A549 (cell line): ENCODE measurements around the gene ZNF699. TPM values are rescaled to one million over a fixed set of nuclear protein-coding genes. Genes with fewer than 3 reads are reported as not detected.

Experiments
- ATAC-seq, 2 experiments: fragments of 200-7000 bp in 1 of 2; fragments of >200 bp in 1 of 2; cut with Nextera tagmentation in 1 of 2; cut with Tn5 transposase in 1 of 2; 3 replicates each; pipeline versions ENCODE4 v1.8.0 to v1.9.1; 2018 to 2020; ENCODE audit warnings: mild to moderate bottlenecking in 1 of 2, moderate library complexity in 1 of 2
- CTCF ChIA-PET: fragments of 300-600 bp; sonication (Branson Sonifier 250); formaldehyde crosslinking; extraction: SDS; loops from one replicate; lab custom pipeline; 2021; ENCODE audit warnings: antibody characterized with exemption, inconsistent platforms; lab: Yijun Ruan, JAX
- POLR2A ChIA-PET: fragments of 350-600 bp; formaldehyde crosslinking; extraction: SDS; loops from one replicate; lab custom pipeline; 2021; ENCODE audit warnings: antibody characterized with exemption, inconsistent platforms; lab: Yijun Ruan, JAX
- DNase-seq, 2 experiments: peaks; one replicate each; pipeline versions ENCODE4 v3.0.0 to v3.0.0-alpha.2; 2011 to 2016; ENCODE audit warnings: low read depth in 1 of 2, low spot score in 1 of 2
- FAIRE-seq: peaks from 2 replicates; lab custom pipeline; 2011; peaks lifted over from hg19 to GRCh38; lab: Jason Lieb, UNC
- H3K27ac ChIP-seq, 2 experiments: fragments of >200 bp; sonication (Bioruptor Twin); formaldehyde crosslinking; 3 replicates each; pipeline ENCODE4 v1.5.1; 2016 to 2017
- H3K4me1 ChIP-seq: fragments of >200 bp; sonication (Bioruptor Twin); formaldehyde crosslinking; 3 replicates; pipeline ENCODE4 v1.6.1; 2016
- H3K4me2 ChIP-seq: fragments of >200 bp; sonication (Bioruptor Twin); formaldehyde crosslinking; 3 replicates; pipeline ENCODE4 v1.6.1; 2016
- H3K4me3 ChIP-seq: fragments of >200 bp; sonication (Bioruptor Twin); formaldehyde crosslinking; 3 replicates; pipeline ENCODE4 v1.5.1; 2016
- H3K9me3 ChIP-seq: fragments of >200 bp; sonication (Bioruptor Twin); formaldehyde crosslinking; 3 replicates; pipeline ENCODE4 v1.6.1; 2016
- ATOH8 ChIP-seq: fragments of 250-450 bp; sonication (Bioruptor Pico); IDR thresholded peaks from 2 replicates; pipeline ENCODE4 v1.5.0; 2020; ENCODE audit warnings: low read depth, mild to moderate bottlenecking, moderate library complexity
- CBX2 ChIP-seq: fragments of 200-600 bp; sonication (generic); IDR thresholded peaks from 2 replicates; pipeline ENCODE4 v1.6.1; 2016; ENCODE audit warnings: low read depth, mild to moderate bottlenecking, borderline replicate concordance
- FOSB ChIP-seq: fragments of 250-450 bp; sonication (Bioruptor Pico); IDR thresholded peaks from 2 replicates; pipeline ENCODE4 v1.5.0; 2020; ENCODE audit warnings: mild to moderate bottlenecking, moderate library complexity
- FOSL2 ChIP-seq, 2 experiments: fragments of 450-650 bp in 1 of 2; fragments of >200 bp in 1 of 2; sonication (Bioruptor Twin) in 1 of 2; formaldehyde crosslinking; IDR thresholded peaks; 2 replicates each; pipeline versions ENCODE4 v1.5.0 to v1.6.1; 2016 to 2020; ENCODE audit warnings: mild to moderate bottlenecking in 1 of 2, moderate library complexity in 1 of 2
- HOXB13 ChIP-seq: fragments of 250-450 bp; sonication (Bioruptor Pico); IDR thresholded peaks from 2 replicates; pipeline ENCODE4 v1.5.0; 2020; ENCODE audit warnings: low read depth, mild to moderate bottlenecking, moderate library complexity
- HOXB5 ChIP-seq: fragments of 250-450 bp; sonication (Bioruptor Pico); IDR thresholded peaks from 2 replicates; pipeline ENCODE4 v1.5.0; 2020; ENCODE audit warnings: mild to moderate bottlenecking, moderate library complexity
- JUN ChIP-seq, 2 experiments: fragments of >200 bp; sonication (Bioruptor Twin); formaldehyde crosslinking; IDR thresholded peaks; 2 replicates in 1 of 2; 3 replicates in 1 of 2; pipeline ENCODE4 v1.6.1; 2016 to 2017
- JUNB ChIP-seq: fragments of >200 bp; sonication (Bioruptor Twin); formaldehyde crosslinking; IDR thresholded peaks from 2 replicates; pipeline ENCODE4 v1.6.1; 2016
- MAFK ChIP-seq: fragments of 450-650 bp; IDR thresholded peaks from 2 replicates; pipeline ENCODE4 v1.6.1; 2014; ENCODE audit not compliant: partially characterized antibody
- MAZ ChIP-seq: fragments of 150-350 bp; IDR thresholded peaks from 2 replicates; pipeline ENCODE4 v1.6.1; 2014; ENCODE audit warnings: antibody characterized with exemption, low read depth, low read length, borderline replicate concordance
- MYC ChIP-seq: IDR thresholded peaks from 2 replicates; pipeline ENCODE4 v1.6.1; 2012; ENCODE audit warnings: mild to moderate bottlenecking, inconsistent platforms, low read length, improper control_type of control experiment, borderline replicate concordance
- NR3C1 ChIP-seq: fragments of >200 bp; sonication (Bioruptor Twin); formaldehyde crosslinking; IDR thresholded peaks from 3 replicates; pipeline ENCODE4 v1.6.1; 2017
- RFX5 ChIP-seq: fragments of 450-650 bp; IDR thresholded peaks from 2 replicates; pipeline ENCODE4 v1.7.1; 2014; ENCODE audit warnings: antibody characterized with exemption, mild to moderate bottlenecking, moderate library complexity
- RNF2 ChIP-seq: fragments of 200-600 bp; sonication (generic); IDR thresholded peaks from 2 replicates; pipeline ENCODE4 v1.6.1; 2016; ENCODE audit warnings: low read depth, mild to moderate bottlenecking, antibody characterized with exemption, moderate library complexity, borderline replicate concordance
- SREBF2 ChIP-seq: fragments of 450-650 bp; IDR thresholded peaks from 2 replicates; pipeline ENCODE4 v1.6.1; 2014; ENCODE audit warnings: mild to moderate bottlenecking, moderate library complexity
- ZNF302 ChIP-seq: fragments of 250-450 bp; sonication (Bioruptor Pico); IDR thresholded peaks from 2 replicates; pipeline ENCODE4 v1.9.0; 2021; ENCODE audit warnings: inconsistent platforms, mild to moderate bottlenecking, moderate library complexity
- ZSCAN20 ChIP-seq: fragments of 250-450 bp; sonication (Bioruptor Pico); IDR thresholded peaks from 2 replicates; pipeline ENCODE4 v1.8.0; 2022; ENCODE audit warnings: mild to moderate bottlenecking, moderate library complexity
- WGBS: methylation state at CpG from one replicate; pipeline ENCODE4 v1.1.6; 2017; ENCODE audit errors: missing lambda C conversion rate; 5-methylcytosine and 5-hydroxymethylcytosine counted together
- polyA plus RNA-seq, 4 experiments: library from polyadenylated mRNA; depleted of rRNA in 3 of 4; stranded (reverse); fragments of >200 nt; fragmentation: RNase III in 1 of 4; extraction: RNeasy Plus Mini Kit Qiagen cat#74134 plus additional on column Dnase treatment in 1 of 4; gene quantifications; 2 replicates in 3 of 4; 3 replicates in 1 of 4; pipeline ENCODE4 v1.2.3, GENCODE V29; 2011 to 2017
- TF ChIP-seq, protein P1 (sequence below): fragments of 250-450 bp; sonication (Bioruptor Pico); IDR thresholded peaks from 2 replicates; pipeline ENCODE4 v1.5.0; 2021; ENCODE audit warnings: mild to moderate bottlenecking, moderate library complexity, borderline replicate concordance
- TF ChIP-seq, protein P2 (sequence below): fragments of 450-650 bp; IDR thresholded peaks from 2 replicates; pipeline ENCODE4 v1.6.1; 2014; ENCODE audit warnings: antibody characterized with exemption
- TF ChIP-seq, protein P3 (sequence below): IDR thresholded peaks from 2 replicates; pipeline ENCODE4 v1.6.1; 2012; ENCODE audit warnings: low read depth, borderline replicate concordance
- TF ChIP-seq, protein P4 (sequence below): fragments of 150-350 bp; IDR thresholded peaks from 2 replicates; pipeline ENCODE4 v1.6.1; 2014; ENCODE audit warnings: low read depth, mild to moderate bottlenecking, low read length
- TF ChIP-seq, protein P5 (sequence below): fragments of 200-600 bp; sonication (generic); IDR thresholded peaks from 2 replicates; pipeline ENCODE4 v1.6.1; 2016; ENCODE audit warnings: antibody characterized with exemption, mild to moderate bottlenecking, moderate library complexity
- TF ChIP-seq, protein P6 (sequence below): fragments of >200 bp; sonication (Bioruptor Twin); formaldehyde crosslinking; IDR thresholded peaks from 3 replicates; pipeline ENCODE4 v1.6.1; 2016

Gene ZNF699
- polyA plus RNA-seq, 2 of the 4 experiments (the other 2 are of a cell fraction): 1.1 to 1.6 TPM

GRCh38 chr19:9306443-9306842, 3.2 kb downstream of the ZNF699 start:
- no peak overlapping the region for H3K27ac ChIP-seq
- no peak overlapping the region for H3K4me2 ChIP-seq
- 92% methylated on average over 1 of the region's 1 CpG for WGBS
- FAIRE-seq (no peak), DNase-seq (no peak), ATAC-seq (no peak)
- TF ChIP-seq ATOH8: no peak
- TF ChIP-seq FOSL2 (IDR thresholded peaks at IDR 0.05): no peak
- no peak for TF ChIP-seq FOSL2 (CRISPR knock-in tag; IDR thresholded peaks at IDR 0.05)
- TF ChIP-seq RNF2: no peak
- TF ChIP-seq NR3C1: no peak
- TF ChIP-seq FOSB: no peak
- no peak for TF ChIP-seq ZSCAN20 (CRISPR knock-in tag)
- no peak for TF ChIP-seq JUN (IDR thresholded peaks at IDR 0.05)
- TF ChIP-seq, protein P1, sequence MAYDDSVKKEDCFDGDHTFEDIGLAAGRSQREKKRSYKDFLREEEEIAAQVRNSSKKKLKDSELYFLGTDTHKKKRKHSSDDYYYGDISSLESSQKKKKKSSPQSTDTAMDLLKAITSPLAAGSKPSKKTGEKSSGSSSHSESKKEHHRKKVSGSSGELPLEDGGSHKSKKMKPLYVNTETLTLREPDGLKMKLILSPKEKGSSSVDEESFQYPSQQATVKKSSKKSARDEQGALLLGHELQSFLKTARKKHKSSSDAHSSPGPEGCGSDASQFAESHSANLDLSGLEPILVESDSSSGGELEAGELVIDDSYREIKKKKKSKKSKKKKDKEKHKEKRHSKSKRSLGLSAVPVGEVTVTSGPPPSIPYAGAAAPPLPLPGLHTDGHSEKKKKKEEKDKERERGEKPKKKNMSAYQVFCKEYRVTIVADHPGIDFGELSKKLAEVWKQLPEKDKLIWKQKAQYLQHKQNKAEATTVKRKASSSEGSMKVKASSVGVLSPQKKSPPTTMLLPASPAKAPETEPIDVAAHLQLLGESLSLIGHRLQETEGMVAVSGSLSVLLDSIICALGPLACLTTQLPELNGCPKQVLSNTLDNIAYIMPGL (CRISPR knock-in tag): no peak
- no peak for TF ChIP-seq RFX5
- TF ChIP-seq CBX2: no peak
- TF ChIP-seq, protein P2, sequence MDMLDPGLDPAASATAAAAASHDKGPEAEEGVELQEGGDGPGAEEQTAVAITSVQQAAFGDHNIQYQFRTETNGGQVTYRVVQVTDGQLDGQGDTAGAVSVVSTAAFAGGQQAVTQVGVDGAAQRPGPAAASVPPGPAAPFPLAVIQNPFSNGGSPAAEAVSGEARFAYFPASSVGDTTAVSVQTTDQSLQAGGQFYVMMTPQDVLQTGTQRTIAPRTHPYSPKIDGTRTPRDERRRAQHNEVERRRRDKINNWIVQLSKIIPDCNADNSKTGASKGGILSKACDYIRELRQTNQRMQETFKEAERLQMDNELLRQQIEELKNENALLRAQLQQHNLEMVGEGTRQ: no peak
- TF ChIP-seq MAZ: no peak
- TF ChIP-seq, protein P3, sequence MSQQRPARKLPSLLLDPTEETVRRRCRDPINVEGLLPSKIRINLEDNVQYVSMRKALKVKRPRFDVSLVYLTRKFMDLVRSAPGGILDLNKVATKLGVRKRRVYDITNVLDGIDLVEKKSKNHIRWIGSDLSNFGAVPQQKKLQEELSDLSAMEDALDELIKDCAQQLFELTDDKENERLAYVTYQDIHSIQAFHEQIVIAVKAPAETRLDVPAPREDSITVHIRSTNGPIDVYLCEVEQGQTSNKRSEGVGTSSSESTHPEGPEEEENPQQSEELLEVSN: no peak
- TF ChIP-seq HOXB5 (CRISPR knock-in tag): no peak
- ChIA-PET POLR2A (no interaction called here), CTCF (interaction anchor here (0.5 kb wide), 1 partner anchor 63 kb away, joined by 3 read pairs; no protein-coding TSS in a partner anchor)
- no peaks in the 10 kb centered on the region for H3K4me1 ChIP-seq
- peaks cover 28% of the 10 kb centered on the region for H3K9me3 ChIP-seq
- no peak overlapping the region for H3K4me3 ChIP-seq

DNA sequence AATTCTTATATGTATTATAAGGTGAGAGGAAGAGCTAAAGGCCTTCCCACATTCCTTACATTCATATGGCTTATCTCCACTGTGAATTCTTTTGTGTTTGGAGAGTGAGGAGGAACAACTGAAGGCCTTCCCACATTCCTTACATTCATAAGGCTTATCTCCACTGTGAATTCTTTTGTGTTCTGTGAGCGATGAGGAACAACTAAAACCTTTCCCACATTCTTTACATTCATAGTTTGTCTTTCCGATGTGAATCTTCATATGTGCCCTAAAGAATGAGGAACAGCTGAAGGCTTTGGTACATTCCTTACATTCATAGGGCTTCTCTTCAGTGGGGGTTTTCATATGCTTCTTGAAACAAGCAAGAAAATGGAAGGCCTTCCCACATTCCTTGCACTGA, 13.3 kb downstream of the ZNF699 start:
- whole genome bisulfite sequencing: 92% methylated on average over 2 of the region's 2 CpGs
- FAIRE-seq: no peak
- POLR2A ChIA-PET: no interaction called here
- Histone ChIP-seq H3K4me2 (no peak overlapping the region), H3K9me3 (peaks cover 65% of the 10 kb centered on the region), H3K4me3 (no peak overlapping the region), H3K4me1 (no peaks in the 10 kb centered on the region), H3K27ac (no peak overlapping the region)
- no peak for ATAC-seq
- DNase-seq: no peak
- CTCF ChIA-PET: no interaction called here
- TF ChIP-seq ZNF302 (CRISPR knock-in tag) (no peak), JUNB (no peak), SREBF2 (no peak), CBX2 (no peak), HOXB13 (no peak), MAFK (no peak), MYC (no peak)
- TF ChIP-seq, protein P1 (CRISPR knock-in tag): no peak
- TF ChIP-seq, protein P4, sequence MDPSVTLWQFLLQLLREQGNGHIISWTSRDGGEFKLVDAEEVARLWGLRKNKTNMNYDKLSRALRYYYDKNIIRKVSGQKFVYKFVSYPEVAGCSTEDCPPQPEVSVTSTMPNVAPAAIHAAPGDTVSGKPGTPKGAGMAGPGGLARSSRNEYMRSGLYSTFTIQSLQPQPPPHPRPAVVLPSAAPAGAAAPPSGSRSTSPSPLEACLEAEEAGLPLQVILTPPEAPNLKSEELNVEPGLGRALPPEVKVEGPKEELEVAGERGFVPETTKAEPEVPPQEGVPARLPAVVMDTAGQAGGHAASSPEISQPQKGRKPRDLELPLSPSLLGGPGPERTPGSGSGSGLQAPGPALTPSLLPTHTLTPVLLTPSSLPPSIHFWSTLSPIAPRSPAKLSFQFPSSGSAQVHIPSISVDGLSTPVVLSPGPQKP: no peak
- TF ChIP-seq, protein P5, sequence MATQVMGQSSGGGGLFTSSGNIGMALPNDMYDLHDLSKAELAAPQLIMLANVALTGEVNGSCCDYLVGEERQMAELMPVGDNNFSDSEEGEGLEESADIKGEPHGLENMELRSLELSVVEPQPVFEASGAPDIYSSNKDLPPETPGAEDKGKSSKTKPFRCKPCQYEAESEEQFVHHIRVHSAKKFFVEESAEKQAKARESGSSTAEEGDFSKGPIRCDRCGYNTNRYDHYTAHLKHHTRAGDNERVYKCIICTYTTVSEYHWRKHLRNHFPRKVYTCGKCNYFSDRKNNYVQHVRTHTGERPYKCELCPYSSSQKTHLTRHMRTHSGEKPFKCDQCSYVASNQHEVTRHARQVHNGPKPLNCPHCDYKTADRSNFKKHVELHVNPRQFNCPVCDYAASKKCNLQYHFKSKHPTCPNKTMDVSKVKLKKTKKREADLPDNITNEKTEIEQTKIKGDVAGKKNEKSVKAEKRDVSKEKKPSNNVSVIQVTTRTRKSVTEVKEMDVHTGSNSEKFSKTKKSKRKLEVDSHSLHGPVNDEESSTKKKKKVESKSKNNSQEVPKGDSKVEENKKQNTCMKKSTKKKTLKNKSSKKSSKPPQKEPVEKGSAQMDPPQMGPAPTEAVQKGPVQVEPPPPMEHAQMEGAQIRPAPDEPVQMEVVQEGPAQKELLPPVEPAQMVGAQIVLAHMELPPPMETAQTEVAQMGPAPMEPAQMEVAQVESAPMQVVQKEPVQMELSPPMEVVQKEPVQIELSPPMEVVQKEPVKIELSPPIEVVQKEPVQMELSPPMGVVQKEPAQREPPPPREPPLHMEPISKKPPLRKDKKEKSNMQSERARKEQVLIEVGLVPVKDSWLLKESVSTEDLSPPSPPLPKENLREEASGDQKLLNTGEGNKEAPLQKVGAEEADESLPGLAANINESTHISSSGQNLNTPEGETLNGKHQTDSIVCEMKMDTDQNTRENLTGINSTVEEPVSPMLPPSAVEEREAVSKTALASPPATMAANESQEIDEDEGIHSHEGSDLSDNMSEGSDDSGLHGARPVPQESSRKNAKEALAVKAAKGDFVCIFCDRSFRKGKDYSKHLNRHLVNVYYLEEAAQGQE: no peak
- TF ChIP-seq, protein P6, sequence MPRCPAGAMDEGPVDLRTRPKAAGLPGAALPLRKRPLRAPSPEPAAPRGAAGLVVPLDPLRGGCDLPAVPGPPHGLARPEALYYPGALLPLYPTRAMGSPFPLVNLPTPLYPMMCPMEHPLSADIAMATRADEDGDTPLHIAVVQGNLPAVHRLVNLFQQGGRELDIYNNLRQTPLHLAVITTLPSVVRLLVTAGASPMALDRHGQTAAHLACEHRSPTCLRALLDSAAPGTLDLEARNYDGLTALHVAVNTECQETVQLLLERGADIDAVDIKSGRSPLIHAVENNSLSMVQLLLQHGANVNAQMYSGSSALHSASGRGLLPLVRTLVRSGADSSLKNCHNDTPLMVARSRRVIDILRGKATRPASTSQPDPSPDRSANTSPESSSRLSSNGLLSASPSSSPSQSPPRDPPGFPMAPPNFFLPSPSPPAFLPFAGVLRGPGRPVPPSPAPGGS: no peak
- TF ChIP-seq, protein P3: no peak
